Ishikawa (cell line): ENCODE measurements around the gene SNAI3.

Experiments
- CEBPB ChIP-seq: IDR thresholded peaks from 2 replicates; pipeline ENCODE4 v1.6.1; 2012
- CREB1 ChIP-seq: IDR thresholded peaks from 2 replicates; pipeline ENCODE4 v1.6.1; 2012; ENCODE audit warnings: low read depth
- EGR1 ChIP-seq: IDR thresholded peaks from 2 replicates; pipeline ENCODE4 v1.6.1; 2012
- EP300 ChIP-seq: IDR thresholded peaks from 2 replicates; pipeline ENCODE4 v1.6.1; 2012; ENCODE audit warnings: borderline replicate concordance
- FOXM1 ChIP-seq: IDR thresholded peaks from 2 replicates; pipeline ENCODE4 v1.6.1; 2012; ENCODE audit warnings: low read depth, borderline replicate concordance
- RAD21 ChIP-seq: IDR thresholded peaks from 2 replicates; pipeline ENCODE4 v1.6.1; 2012; ENCODE audit warnings: low read depth
- TAF1 ChIP-seq: IDR thresholded peaks from 2 replicates; pipeline ENCODE4 v1.6.1; 2012; ENCODE audit warnings: low read depth, mild to moderate bottlenecking
- TCF12 ChIP-seq: IDR thresholded peaks from 2 replicates; pipeline ENCODE4 v1.6.1; 2012; ENCODE audit warnings: low read depth
- TEAD4 ChIP-seq: IDR thresholded peaks from 2 replicates; pipeline ENCODE4 v1.6.1; 2012
- YY1 ChIP-seq: IDR thresholded peaks from 2 replicates; pipeline ENCODE4 v1.6.1; 2012; ENCODE audit warnings: low read depth
- ZBTB7A ChIP-seq: IDR thresholded peaks from 2 replicates; pipeline ENCODE4 v1.6.1; 2012; ENCODE audit warnings: low read depth
- TF ChIP-seq, protein P1 (sequence below): IDR thresholded peaks from 2 replicates; pipeline ENCODE4 v1.6.1; 2012
- TF ChIP-seq, protein P2 (sequence below): IDR thresholded peaks from 2 replicates; pipeline ENCODE4 v1.6.1; 2012; ENCODE audit warnings: low read depth, mild to moderate bottlenecking

DNA sequence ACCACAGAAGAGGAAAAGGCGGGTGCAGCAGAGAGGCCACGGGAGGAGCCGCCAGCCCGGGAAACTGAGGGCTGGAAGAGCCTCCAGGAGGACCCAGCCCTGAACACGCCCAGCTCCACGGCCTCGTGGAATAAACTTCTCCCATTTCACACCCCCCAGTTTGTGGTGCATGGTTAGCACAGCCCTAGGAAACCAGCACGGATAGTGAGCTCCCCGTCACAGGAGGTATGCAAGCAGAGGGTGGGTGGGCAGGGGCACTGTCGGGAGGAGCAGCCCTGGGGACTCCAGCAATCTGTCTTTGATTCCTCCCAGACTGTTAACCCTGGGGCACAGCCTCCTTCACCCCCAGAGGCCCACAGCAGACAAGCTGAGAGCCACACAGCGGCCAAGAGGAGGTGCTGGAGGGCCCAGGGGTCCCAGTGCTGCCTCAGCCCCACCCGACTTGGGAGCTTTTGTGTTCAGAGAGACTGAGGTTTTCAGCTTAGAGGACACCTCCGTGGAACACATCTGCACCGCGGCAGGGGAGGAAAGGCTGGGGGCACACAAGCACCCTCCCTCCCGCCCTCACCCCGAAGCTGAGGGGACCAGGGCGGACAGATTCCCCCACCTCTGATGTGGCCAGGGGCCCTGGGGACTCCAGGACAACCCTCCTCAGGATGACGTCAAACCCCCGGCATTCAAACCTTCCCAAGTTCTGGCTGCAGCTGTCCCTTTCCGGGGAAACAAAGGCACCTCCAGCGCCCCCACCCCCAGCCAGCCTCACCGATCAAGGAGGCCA lies 49.6 kb downstream of the SNAI3 start:
- no peak for TF ChIP-seq EGR1
- no peak for TF ChIP-seq YY1
- TF ChIP-seq CREB1: no peak
- TF ChIP-seq TCF12: no peak
- no peak for TF ChIP-seq RAD21
- TF ChIP-seq EP300: no peak
- TF ChIP-seq, protein P1, sequence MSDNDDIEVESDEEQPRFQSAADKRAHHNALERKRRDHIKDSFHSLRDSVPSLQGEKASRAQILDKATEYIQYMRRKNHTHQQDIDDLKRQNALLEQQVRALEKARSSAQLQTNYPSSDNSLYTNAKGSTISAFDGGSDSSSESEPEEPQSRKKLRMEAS: no peak
- TF ChIP-seq TAF1: no peak
- TF ChIP-seq CEBPB: no peak
- TF ChIP-seq FOXM1: no peak
- TF ChIP-seq, protein P2, sequence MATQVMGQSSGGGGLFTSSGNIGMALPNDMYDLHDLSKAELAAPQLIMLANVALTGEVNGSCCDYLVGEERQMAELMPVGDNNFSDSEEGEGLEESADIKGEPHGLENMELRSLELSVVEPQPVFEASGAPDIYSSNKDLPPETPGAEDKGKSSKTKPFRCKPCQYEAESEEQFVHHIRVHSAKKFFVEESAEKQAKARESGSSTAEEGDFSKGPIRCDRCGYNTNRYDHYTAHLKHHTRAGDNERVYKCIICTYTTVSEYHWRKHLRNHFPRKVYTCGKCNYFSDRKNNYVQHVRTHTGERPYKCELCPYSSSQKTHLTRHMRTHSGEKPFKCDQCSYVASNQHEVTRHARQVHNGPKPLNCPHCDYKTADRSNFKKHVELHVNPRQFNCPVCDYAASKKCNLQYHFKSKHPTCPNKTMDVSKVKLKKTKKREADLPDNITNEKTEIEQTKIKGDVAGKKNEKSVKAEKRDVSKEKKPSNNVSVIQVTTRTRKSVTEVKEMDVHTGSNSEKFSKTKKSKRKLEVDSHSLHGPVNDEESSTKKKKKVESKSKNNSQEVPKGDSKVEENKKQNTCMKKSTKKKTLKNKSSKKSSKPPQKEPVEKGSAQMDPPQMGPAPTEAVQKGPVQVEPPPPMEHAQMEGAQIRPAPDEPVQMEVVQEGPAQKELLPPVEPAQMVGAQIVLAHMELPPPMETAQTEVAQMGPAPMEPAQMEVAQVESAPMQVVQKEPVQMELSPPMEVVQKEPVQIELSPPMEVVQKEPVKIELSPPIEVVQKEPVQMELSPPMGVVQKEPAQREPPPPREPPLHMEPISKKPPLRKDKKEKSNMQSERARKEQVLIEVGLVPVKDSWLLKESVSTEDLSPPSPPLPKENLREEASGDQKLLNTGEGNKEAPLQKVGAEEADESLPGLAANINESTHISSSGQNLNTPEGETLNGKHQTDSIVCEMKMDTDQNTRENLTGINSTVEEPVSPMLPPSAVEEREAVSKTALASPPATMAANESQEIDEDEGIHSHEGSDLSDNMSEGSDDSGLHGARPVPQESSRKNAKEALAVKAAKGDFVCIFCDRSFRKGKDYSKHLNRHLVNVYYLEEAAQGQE: no peak
- no peak for TF ChIP-seq TEAD4
- TF ChIP-seq ZBTB7A: no peak
